Fibroblast of lung (primary cell): ENCODE results near the gene PTPN20. TPM values are rescaled to one million over a fixed set of nuclear protein-coding genes. Genes with fewer than 3 reads are reported as not detected.
"Not testable (repeated sequence)": the region's sequence is repeated elsewhere in the genome, so short reads cannot be mapped to it uniquely, and the experiment has no call there.

ENCODE experiments used
- DNase-seq, 2 donors: peaks; one replicate each; pipeline versions ENCODE4 v3.0.0 to v3.0.0-alpha.2; 2010; ENCODE audit warnings: low read depth in 2 of 2
- H2AFZ ChIP-seq: 2 replicates; pipeline ENCODE4 v1.5.1; 2012; ENCODE audit warnings: low read length, control low read depth, inconsistent platforms
- H3K27ac ChIP-seq: 2 replicates; pipeline ENCODE4 v1.5.1; 2011; ENCODE audit warnings: low read length, control low read depth; ENCODE audit not compliant: insufficient read depth
- H3K27me3 ChIP-seq: 2 replicates; pipeline ENCODE4 v1.5.1; 2011; ENCODE audit warnings: mild to moderate bottlenecking, low read length; ENCODE audit not compliant: control insufficient read depth, insufficient read depth
- H3K36me3 ChIP-seq: 2 replicates; pipeline ENCODE4 v1.5.1; 2011; ENCODE audit warnings: low read length; ENCODE audit not compliant: control insufficient read depth, insufficient read depth
- H3K4me1 ChIP-seq: 2 replicates; pipeline ENCODE4 v1.5.1; 2011; ENCODE audit warnings: low read length; ENCODE audit not compliant: control insufficient read depth, insufficient read depth; ENCODE audit errors: extremely low read depth
- H3K4me2 ChIP-seq: 2 replicates; pipeline ENCODE4 v1.5.1; 2011; ENCODE audit warnings: low read length, control low read depth; ENCODE audit not compliant: insufficient read depth; ENCODE audit errors: extremely low read depth
- H3K4me3 ChIP-seq, 4 experiments: fragments of 200-600 bp in 1 of 4; sonication (generic) in 1 of 4; replicated peaks in 1 of 4; 2 replicates each; pipeline ENCODE4 v1.5.1; 2011 to 2016; ENCODE audit warnings: low read length in 4 of 4, low read depth in 3 of 4, mild to moderate bottlenecking in 3 of 4, control low read depth in 2 of 4, inconsistent platforms in 1 of 4, mixed read lengths in 1 of 4; ENCODE audit not compliant: insufficient read depth in 1 of 4; ENCODE audit errors: control extremely low read depth in 1 of 4
- H3K79me2 ChIP-seq: 2 replicates; pipeline ENCODE4 v1.5.1; 2012; ENCODE audit warnings: mild to moderate bottlenecking, low read length, inconsistent platforms; ENCODE audit not compliant: control insufficient read depth, insufficient read depth
- H3K9ac ChIP-seq: 2 replicates; pipeline ENCODE4 v1.5.1; 2011; ENCODE audit warnings: mild to moderate bottlenecking, low read length, control low read depth; ENCODE audit not compliant: insufficient read depth
- H3K9me3 ChIP-seq: 2 replicates; pipeline ENCODE4 v1.5.1; 2012; ENCODE audit warnings: low read depth, low read length; ENCODE audit not compliant: control insufficient read depth, insufficient read depth
- H4K20me1 ChIP-seq: 2 replicates; pipeline ENCODE4 v1.5.1; 2011; ENCODE audit warnings: low read length; ENCODE audit not compliant: control insufficient read depth, insufficient read depth; ENCODE audit errors: extremely low read depth
- polyA plus RNA-seq, 2 donors: library from polyadenylated mRNA; depleted of rRNA in 1 of 2; stranded (reverse) in 1 of 2; unstranded in 1 of 2; fragments of >200 nt; gene quantifications; 2 replicates each; pipeline ENCODE4 v1.2.1, GENCODE V29; 2011 to 2012; ENCODE audit warnings: missing spikeins in 1 of 2
- total RNA-seq: library from RNA; depleted of rRNA; stranded (reverse); fragments of >200 nt; gene quantifications from 2 replicates; pipeline ENCODE4 v1.2.1, GENCODE V29; 2014

The PTPN20 gene
- total and polyA plus RNA-seq, 2 donors (not counting 1 experiment from before 2014, with no cell fraction given), result 0.23 to 0.33 TPM

GRCh38 chr10:46948687-46949518 is 37.7 kb downstream of the PTPN20 start:
- not testable (repeated sequence) for H3K4me3 ChIP-seq, H4K20me1 ChIP-seq, H3K27me3 ChIP-seq, H3K27ac ChIP-seq, H3K79me2 ChIP-seq, H3K9ac ChIP-seq, H3K9me3 ChIP-seq, H3K4me1 ChIP-seq, H3K36me3 ChIP-seq, H2AFZ ChIP-seq, DNase-seq, H3K4me2 ChIP-seq

- H3K9me3 ChIP-seq, H3K27me3 ChIP-seq, H3K36me3 ChIP-seq, H3K9ac ChIP-seq, H4K20me1 ChIP-seq, H3K4me1 ChIP-seq, H2AFZ ChIP-seq, H3K79me2 ChIP-seq, H3K4me2 ChIP-seq, H3K27ac ChIP-seq, H3K4me3 ChIP-seq, DNase-seq: not testable (repeated sequence)
Observed at GRCh38 chr10:46952540-46952939, 41.3 kb downstream of the PTPN20 start.

- not testable (repeated sequence) for H3K79me2 ChIP-seq, DNase-seq, H3K4me2 ChIP-seq, H3K9me3 ChIP-seq, H2AFZ ChIP-seq, H3K27me3 ChIP-seq, H3K4me1 ChIP-seq, H3K27ac ChIP-seq, H3K36me3 ChIP-seq, H4K20me1 ChIP-seq, H3K4me3 ChIP-seq, H3K9ac ChIP-seq
Observed at GRCh38 chr10:46960742-46961141, 49.5 kb downstream of the PTPN20 start.

GRCh38 chr10:46963356-46963755 is 52.1 kb downstream of the PTPN20 start:
- not testable (repeated sequence) for H3K9ac ChIP-seq, H3K9me3 ChIP-seq, DNase-seq, H3K27ac ChIP-seq, H3K4me3 ChIP-seq, H4K20me1 ChIP-seq, H3K4me2 ChIP-seq, H3K36me3 ChIP-seq, H3K4me1 ChIP-seq, H3K79me2 ChIP-seq, H2AFZ ChIP-seq, H3K27me3 ChIP-seq

GRCh38 chr10:46967013-46967412 is 55.8 kb downstream of the PTPN20 start:
- not testable (repeated sequence) for H3K36me3 ChIP-seq, H3K9ac ChIP-seq, H3K4me3 ChIP-seq, H4K20me1 ChIP-seq, H3K27ac ChIP-seq, H3K4me1 ChIP-seq, H3K9me3 ChIP-seq, DNase-seq, H3K27me3 ChIP-seq, H3K4me2 ChIP-seq, H2AFZ ChIP-seq, H3K79me2 ChIP-seq

- not testable (repeated sequence) for H4K20me1 ChIP-seq, H3K36me3 ChIP-seq, DNase-seq, H3K9ac ChIP-seq, H3K27ac ChIP-seq, H3K9me3 ChIP-seq, H3K27me3 ChIP-seq, H3K4me1 ChIP-seq, H3K4me3 ChIP-seq, H3K4me2 ChIP-seq, H2AFZ ChIP-seq, H3K79me2 ChIP-seq
Observed at GRCh38 chr10:46980223-46980622, 69.0 kb downstream of the PTPN20 start.
